Measurements from ENCODE around the gene PLD1.
"Not testable (repeated sequence)": the region's sequence is repeated elsewhere in the genome, so short reads cannot be mapped to it uniquely, and the experiment has no call there.

The PLD1 gene

GRCh38 chr3:171809861-171810628, at the start of gene PLD1:
PLD1 (minus strand) TSS chr3:171810483; CDS start chr3:171738051, 72,432 bp downstream.
- no peak for DNase-seq

GRCh38 chr3:171858770-171859169, 48.5 kb upstream of the PLD1 start:
- DNase-seq = not testable (repeated sequence)

- no peak for DNase-seq
Measured at GRCh38 chr3:171854649-171855305, 44.5 kb upstream of the PLD1 start.

GRCh38 chr3:171851660-171852058, 41.4 kb upstream of the PLD1 start:
- no peak for DNase-seq

GRCh38 chr3:171850960-171851659, 40.8 kb upstream of the PLD1 start:
- no peak for DNase-seq

GRCh38 chr3:171850320-171850959, 40.2 kb upstream of the PLD1 start:
- no peak for DNase-seq

GRCh38 chr3:171849617-171850319, 39.5 kb upstream of the PLD1 start:
- DNase-seq = no peak

- DNase-seq = no peak
Measured at GRCh38 chr3:171847595-171848259, 37.4 kb upstream of the PLD1 start.

GRCh38 chr3:171847133-171847532, 36.9 kb upstream of the PLD1 start:
- DNase-seq = no peak

- no peak for DNase-seq
Measured at GRCh38 chr3:171846597-171846996, 36.3 kb upstream of the PLD1 start.

- no peak for DNase-seq
Measured at GRCh38 chr3:171845481-171846284, 35.4 kb upstream of the PLD1 start.

GRCh38 chr3:171844873-171845272, 34.6 kb upstream of the PLD1 start:
- no peak for DNase-seq

- no peak for DNase-seq
Measured at GRCh38 chr3:171842864-171843518, 32.7 kb upstream of the PLD1 start, which contains the start of gene TMEM212. TMEM212 (plus strand) TSS chr3:171843349; CDS start chr3:171843384, 35 bp downstream.

GRCh38 chr3:171841620-171842000, 31.3 kb upstream of the PLD1 start:
- no peak for DNase-seq

- DNase-seq = no peak
Measured at GRCh38 chr3:171840811-171841619, 30.7 kb upstream of the PLD1 start.

- DNase-seq = no peak
Measured at GRCh38 chr3:171840445-171840810, 30.1 kb upstream of the PLD1 start.

- no peak for DNase-seq
Measured at GRCh38 chr3:171839270-171839669, 29.0 kb upstream of the PLD1 start.

GRCh38 chr3:171838218-171838720, 28.0 kb upstream of the PLD1 start:
- DNase-seq = no peak

- DNase-seq = no peak
Measured at GRCh38 chr3:171837698-171838097, 27.4 kb upstream of the PLD1 start.

- DNase-seq = no peak
Measured at GRCh38 chr3:171836855-171837254, 26.6 kb upstream of the PLD1 start.

Data from NCI-H524 treated with DMSO at 0.1 percent for 48 hours (cell line).